Testis (tissue), 3 donors: ENCODE measurements around the gene SCAF8. TPM values are rescaled to one million over a fixed set of nuclear protein-coding genes. Genes with fewer than 3 reads are reported as not detected.
A peak's percentile ranks its signal among the peaks of the same experiment; 100 is the strongest.
"Not testable (repeated sequence)": the region's sequence is repeated elsewhere in the genome, so short reads cannot be mapped to it uniquely, and the experiment has no call there.

ENCODE experiments used
- DNase-seq: peaks from one replicate; pipeline ENCODE4 v3.0.0-alpha.2; 2019
- H3K27ac ChIP-seq, 2 donors: fragments of 200-600 bp; sonication (generic); one replicate each; pipeline ENCODE4 v1.5.1; 2019
- H3K27me3 ChIP-seq: fragments of 200-600 bp; sonication (generic); one replicate; pipeline ENCODE4 v1.5.1; 2019
- H3K36me3 ChIP-seq: fragments of 200-600 bp; sonication (generic); one replicate; pipeline ENCODE4 v1.5.1; 2017; ENCODE audit warnings: low read depth; ENCODE audit errors: missing control alignments
- H3K4me1 ChIP-seq: fragments of 200-600 bp; sonication (generic); one replicate; pipeline ENCODE4 v1.5.1; 2019
- H3K4me3 ChIP-seq, 2 donors: fragments of 200-600 bp; sonication (generic); one replicate each; pipeline ENCODE4 v1.5.1; 2017 to 2019
- H3K9me3 ChIP-seq: fragments of 200-600 bp; sonication (generic); one replicate; pipeline ENCODE4 v1.5.1; 2017
- CTCF ChIP-seq, 3 experiments: fragments of 450-650 bp in 2 of 3; fragments of 200-600 bp in 1 of 3; sonication (generic) in 1 of 3; IDR thresholded peaks; one replicate each; pipeline ENCODE4 v1.5.1; 2016 to 2019; ENCODE audit warnings: antibody characterized with exemption in 3 of 3, mild to moderate bottlenecking in 2 of 3, moderate library complexity in 1 of 3
- POLR2A ChIP-seq: fragments of 450-650 bp; IDR thresholded peaks from one replicate; pipeline ENCODE4 v1.6.1; 2017; ENCODE audit warnings: antibody characterized with exemption, mild to moderate bottlenecking, moderate library complexity
- WGBS, 2 donors: methylation state at CpG; one replicate each; pipeline ENCODE4 v1.1.5; 2018; 5-methylcytosine and 5-hydroxymethylcytosine counted together
- intact Hi-C: fragments of 100-400 bp; cut with DNase I; formaldehyde crosslinking; loops from one replicate; pipeline ENCODE4 v1.15.1; 2023; ENCODE audit warnings: low total_unique reads
- polyA plus RNA-seq: library from polyadenylated mRNA; stranded (reverse); fragments of 350-450 nt; fragmentation: Illumina TruSeq; extraction: RNeasy Lipid Tissue Mini Kit (QIAGEN cat#74804); gene quantifications from one replicate; pipeline ENCODE4 v1.2.3, GENCODE V29; 2014; ENCODE audit warnings: low read depth, low replicate concordance; ENCODE audit not compliant: insufficient read depth
- total RNA-seq, 2 donors: library from RNA; depleted of rRNA; stranded (reverse); fragments of >200 nt; gene quantifications; one replicate each; pipeline ENCODE4 v1.2.3, GENCODE V29; 2016

The SCAF8 gene
- total and polyA plus RNA-seq, 3 donors from 2014 or later = 44.7 to 70.5 (median 65.5) TPM

- no peak for TF ChIP-seq CTCF (IDR thresholded peaks at IDR 0.05)
- no peak for TF ChIP-seq POLR2A
- no peaks in the 10 kb centered on the region for H3K36me3 ChIP-seq
- DNase-seq = peak; percentile 30
- H3K27ac ChIP-seq = no peak overlapping the region
- no peaks in the 10 kb centered on the region for H3K4me1 ChIP-seq
- no peaks in the 10 kb centered on the region for H3K9me3 ChIP-seq
- no peak overlapping the region for H3K4me3 ChIP-seq
- whole genome bisulfite sequencing, 2 donors = 40 to 62% methylated on average over 8 of the region's 8 CpGs
- intact Hi-C loops = no loop called here
- no peaks in the 10 kb centered on the region for H3K27me3 ChIP-seq
These were observed 27.6 kb upstream of the SCAF8 start for GRCh38 chr6:154705471-154706113.

DNA sequence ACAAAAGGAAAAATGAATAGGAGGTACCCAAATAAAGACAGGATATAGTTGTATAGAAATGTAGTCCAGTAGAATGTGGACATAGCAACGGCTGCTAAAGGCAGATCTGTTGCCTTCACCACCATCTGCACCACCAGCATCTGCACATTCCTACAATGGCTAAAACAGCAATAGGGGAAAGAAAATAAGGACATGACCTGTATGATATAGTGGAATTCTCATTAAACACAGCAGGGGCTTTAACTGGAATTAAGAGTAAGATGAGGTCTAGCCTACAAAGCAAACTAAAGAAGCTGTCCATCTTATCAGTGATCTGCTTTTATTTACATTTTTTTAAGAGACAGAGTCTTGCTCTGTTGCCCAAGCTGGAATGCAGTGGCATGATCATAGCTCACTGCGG lies 26.8 kb upstream of the SCAF8 start:
- WGBS, 2 donors = 88 to 98% methylated on average over 2 of the region's 2 CpGs
- TF ChIP-seq CTCF (IDR thresholded peaks at IDR 0.05) = no peak
- TF ChIP-seq POLR2A = no peak
- no peak overlapping the region for H3K27ac ChIP-seq
- no peak for DNase-seq
- H3K9me3 ChIP-seq = no peaks in the 10 kb centered on the region
- intact Hi-C loops = no loop called here
- no peaks in the 10 kb centered on the region for H3K27me3 ChIP-seq
- H3K4me3 ChIP-seq = no peak overlapping the region
- no peaks in the 10 kb centered on the region for H3K4me1 ChIP-seq
- no peaks in the 10 kb centered on the region for H3K36me3 ChIP-seq

DNA sequence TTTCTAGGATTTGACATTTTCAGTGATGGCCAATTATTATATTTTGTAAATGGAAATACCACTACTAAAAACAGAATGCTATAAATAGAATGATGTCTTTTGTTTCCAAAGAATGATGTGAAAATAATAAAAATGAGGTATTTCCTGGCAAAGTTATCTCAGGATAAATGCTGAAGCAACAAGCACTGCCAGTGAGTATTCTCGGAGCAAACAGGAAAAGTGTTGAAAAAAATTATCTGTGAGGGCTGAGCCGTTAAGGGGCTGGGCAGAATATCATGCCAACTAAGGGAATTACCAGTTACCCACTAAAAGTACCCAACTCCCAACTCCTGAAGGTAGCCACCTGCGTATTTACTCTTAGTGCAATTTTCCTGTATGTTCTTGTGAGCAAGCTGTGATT lies 23.6 kb upstream of the SCAF8 start:
- intact Hi-C loops = no loop called here
- DNase-seq = no peak
- H3K36me3 ChIP-seq = no peaks in the 10 kb centered on the region
- no peak overlapping the region for H3K4me3 ChIP-seq
- no peaks in the 10 kb centered on the region for H3K9me3 ChIP-seq
- WGBS, 2 donors = 48 to 53% methylated on average over 3 of the region's 3 CpGs
- H3K4me1 ChIP-seq = peaks cover 4% of the 10 kb centered on the region
- no peaks in the 10 kb centered on the region for H3K27me3 ChIP-seq
- H3K27ac ChIP-seq = no peak overlapping the region
- TF ChIP-seq CTCF (IDR thresholded peaks at IDR 0.05) (no peak), POLR2A (no peak)

DNA sequence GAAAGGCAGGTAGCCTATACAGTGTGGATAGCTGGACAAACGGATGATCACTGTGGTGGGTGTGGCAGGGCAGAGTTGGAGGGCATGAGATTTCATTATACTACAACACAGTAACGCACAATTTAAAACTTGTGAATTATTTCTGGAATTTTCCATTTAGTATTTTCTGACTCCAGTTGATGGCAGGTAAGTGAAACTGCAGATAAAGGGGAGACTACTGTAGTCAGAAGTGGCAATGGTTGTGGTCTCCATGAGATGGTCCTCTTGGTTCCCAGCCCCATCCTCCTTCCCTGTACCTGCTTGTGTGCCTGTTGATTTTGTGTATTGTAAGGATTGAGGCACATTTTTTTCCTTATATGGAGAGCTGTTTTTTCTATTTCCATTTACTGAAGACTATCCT lies 22.5 kb upstream of the SCAF8 start:
- DNase-seq = no peak
- Histone ChIP-seq H3K27me3 (no peaks in the 10 kb centered on the region), H3K9me3 (no peaks in the 10 kb centered on the region), H3K4me1 (peaks cover 4% of the 10 kb centered on the region), H3K4me3 (no peak overlapping the region), H3K27ac (no peak overlapping the region), H3K36me3 (no peaks in the 10 kb centered on the region)
- 90 to 94% methylated on average over 2 of the region's 2 CpGs for WGBS, 2 donors
- no peak for TF ChIP-seq CTCF (IDR thresholded peaks at IDR 0.05)
- TF ChIP-seq POLR2A = no peak
- intact Hi-C loops = no loop called here

GRCh38 chr6:154715446-154715845 lies 17.8 kb upstream of the SCAF8 start:
- Histone ChIP-seq H3K4me1 (peaks cover 4% of the 10 kb centered on the region), H3K9me3 (no peaks in the 10 kb centered on the region), H3K36me3 (no peaks in the 10 kb centered on the region), H3K4me3 (no peak overlapping the region), H3K27ac (no peak overlapping the region), H3K27me3 (no peaks in the 10 kb centered on the region)
- intact Hi-C loops = no loop called here
- no peak for DNase-seq
- TF ChIP-seq POLR2A (no peak), CTCF (IDR thresholded peaks at IDR 0.05) (no peak)
- WGBS, 2 donors = 87 to 94% methylated on average over 1 of the region's 1 CpG

DNA sequence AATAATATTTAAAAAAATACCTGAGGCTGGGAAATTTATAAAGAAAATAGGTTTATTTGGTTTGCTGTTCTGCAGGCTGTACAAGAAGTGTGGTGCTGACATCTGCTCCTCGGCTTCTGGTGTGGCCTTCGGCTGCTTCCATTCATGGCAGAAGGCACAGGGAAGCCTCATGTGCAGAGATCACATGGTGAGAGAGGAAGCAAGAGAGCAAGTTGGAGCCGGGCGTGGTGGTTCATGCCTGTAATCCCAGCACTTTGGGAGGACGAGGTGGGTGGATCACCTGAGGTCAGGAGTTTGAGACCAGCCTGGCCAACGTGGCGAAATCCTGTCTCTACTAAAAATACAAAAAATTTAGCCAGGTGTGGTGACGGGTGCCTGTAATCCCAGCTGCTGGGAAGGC lies 16.9 kb upstream of the SCAF8 start:
- H3K27ac ChIP-seq, H3K36me3 ChIP-seq, DNase-seq, H3K27me3 ChIP-seq, intact Hi-C loops, H3K4me3 ChIP-seq, H3K9me3 ChIP-seq, H3K4me1 ChIP-seq: not testable (repeated sequence)
- WGBS, 2 donors = 79 to 86% methylated on average over 8 of the region's 8 CpGs
